H1 (cell line): ENCODE results near the gene ZSCAN1. TPM values are rescaled to one million over a fixed set of nuclear protein-coding genes. Genes with fewer than 3 reads are reported as not detected.

Source experiments
- CBX8 ChIP-seq: fragments of 300-800, 300-1000 bp; sonication (generic); IDR thresholded peaks from 2 replicates; pipeline ENCODE4 v1.7.1; 2016; ENCODE audit warnings: low read depth, low read length, borderline replicate concordance
- CTBP2 ChIP-seq: IDR thresholded peaks from 2 replicates; pipeline ENCODE4 v1.7.0; 2011; ENCODE audit warnings: borderline replicate concordance, mild to moderate bottlenecking, moderate library complexity, mixed read lengths, low read length; ENCODE audit not compliant: insufficient read depth, insufficient read length
- EP300 ChIP-seq, 2 experiments: IDR thresholded peaks; 1 replicate in 1 of 2; 2 replicates in 1 of 2; pipeline ENCODE4 v1.6.1; 2011 to 2012; ENCODE audit warnings: low read depth in 2 of 2, low read length in 2 of 2, mild to moderate bottlenecking in 2 of 2, borderline replicate concordance in 1 of 2, inconsistent platforms in 1 of 2, moderate library complexity in 1 of 2
- KDM1A ChIP-seq: fragments of 200-600, 300-600 bp; sonication (generic); IDR thresholded peaks from 2 replicates; pipeline ENCODE4 v1.7.1; 2016; ENCODE audit warnings: mild to moderate bottlenecking, low read length, borderline replicate concordance
- POLR2A ChIP-seq, 2 experiments: IDR thresholded peaks; 1 replicate in 1 of 2; 2 replicates in 1 of 2; pipeline ENCODE4 v1.6.1; 2011; ENCODE audit warnings: low read depth in 2 of 2, low read length in 2 of 2, mild to moderate bottlenecking in 2 of 2; ENCODE audit errors: control extremely low read depth in 1 of 2
- POLR2AphosphoS5 ChIP-seq: IDR thresholded peaks from 2 replicates; pipeline ENCODE4 v1.6.1; 2011; ENCODE audit warnings: low read depth, low read length
- SIX5 ChIP-seq: IDR thresholded peaks from 2 replicates; pipeline ENCODE4 v1.6.1; 2011; ENCODE audit warnings: mild to moderate bottlenecking, low read depth, low read length
- SP1 ChIP-seq: IDR thresholded peaks from 2 replicates; pipeline ENCODE4 v1.6.1; 2011; ENCODE audit warnings: low read depth, low read length
- TBP ChIP-seq: IDR thresholded peaks from 2 replicates; pipeline ENCODE4 v1.6.1; 2011; ENCODE audit warnings: low read depth, low read length, improper control_type of control experiment
- TCF12 ChIP-seq: IDR thresholded peaks from 2 replicates; pipeline ENCODE4 v1.6.1; 2011; ENCODE audit warnings: low read depth, mild to moderate bottlenecking, low read length
- YY1 ChIP-seq: IDR thresholded peaks from 2 replicates; pipeline ENCODE4 v1.6.1; 2011; ENCODE audit warnings: low read depth, mild to moderate bottlenecking, low read length
- polyA plus RNA-seq, 7 experiments: library from polyadenylated mRNA; depleted of rRNA in 3 of 7; stranded (reverse) in 5 of 7; unstranded in 2 of 7; fragments of >200 nt in 5 of 7; fragments of 200-250 nt in 2 of 7; gene quantifications; 1 replicate in 5 of 7; 2 replicates in 1 of 7; 4 replicates in 1 of 7; pipeline versions ENCODE4 v1.2.1 to v1.2.3, GENCODE V29; 2011 to 2013; ENCODE audit warnings: missing spikeins in 2 of 7, mixed read lengths in 2 of 7
- total RNA-seq: library from RNA; stranded (reverse); fragmentation: NEBNext Ultra II Directional; extraction: Animal tissue kit (Norgen Biotek cat#: 25700); gene quantifications from 2 replicates; pipeline ENCODE4 v1.2.1, GENCODE V29; 2021

The ZSCAN1 gene
- total and polyA plus RNA-seq, 2 of the 8 experiments (the other 6 are each of a cell fraction or from before 2014, with no cell fraction given), result 1.2 to 4.3 TPM

DNA sequence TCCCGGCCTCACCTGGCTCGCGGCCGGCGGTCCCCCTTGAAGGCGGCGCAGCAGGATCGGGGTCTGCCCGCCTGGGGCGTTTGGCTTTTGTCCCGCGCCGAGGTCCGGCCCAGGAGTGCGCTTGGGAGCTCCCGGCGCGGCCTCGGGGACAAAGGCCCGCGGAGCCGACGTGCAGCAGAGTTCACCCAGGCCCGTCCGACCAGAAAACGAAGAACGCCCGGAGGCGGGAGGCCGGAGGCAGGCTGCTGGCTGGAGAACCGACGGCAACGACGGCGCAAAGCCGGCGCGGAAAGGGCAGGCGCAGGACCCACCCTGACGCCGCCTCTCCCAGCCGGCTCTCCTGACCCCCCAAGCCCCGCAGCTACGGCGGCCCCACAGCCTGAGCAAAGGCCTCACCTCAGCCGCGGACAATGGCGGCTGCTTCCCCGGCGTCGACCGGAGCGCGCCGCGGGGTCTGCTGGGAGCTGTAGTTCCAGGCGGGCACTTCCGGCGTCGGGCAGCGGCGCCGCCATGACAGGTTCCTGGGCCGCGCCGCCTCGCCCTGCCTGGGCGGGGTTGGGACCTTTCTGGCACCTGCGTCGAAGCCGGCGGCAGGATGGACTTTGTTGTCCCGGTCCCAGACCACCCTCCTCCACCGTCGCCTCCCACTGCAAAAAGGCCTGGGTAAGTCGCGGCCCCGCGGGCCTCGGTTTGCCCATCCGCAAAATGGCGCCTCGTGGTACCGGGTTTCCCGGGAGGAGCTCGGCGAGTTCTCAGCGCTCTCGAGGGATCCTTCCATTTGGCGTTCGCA is 31.2 kb upstream of the ZSCAN1 start, which contains the start of gene ZNF606 (continued):
- peak; percentile 99 for TF ChIP-seq KDM1A
- TF ChIP-seq TBP, result peak; percentile 56; the same call in 1 of the 2 replicates
- no peak for TF ChIP-seq EP300 (IDR thresholded peaks at IDR 0.05; ENCODE audit: borderline replicate concordance in 1 of 2, low read depth in 2 of 2, low read length in 2 of 2)
- no peak for TF ChIP-seq CTBP2
- no peak for TF ChIP-seq SP1
- peak; percentile 77 to 86 for TF ChIP-seq POLR2A (IDR thresholded peaks at IDR 0.05; ENCODE audit: control extremely low read depth in 1 of 2, low read depth in 2 of 2, low read length in 2 of 2)
- TF ChIP-seq SIX5, result peak; percentile 61
- peak; percentile 75; the same call in 1 of the 2 replicates for TF ChIP-seq POLR2AphosphoS5
- peak; percentile 98 for TF ChIP-seq YY1
- no peak for TF ChIP-seq CBX8
- TF ChIP-seq TCF12, result no peak
- TF ChIP-seq, all 59 proteins: peak for 19
